NCI-H226 (cell line): Measurements from ENCODE around the gene CMA1.
A peak's percentile ranks its signal among the peaks of the same experiment; 100 is the strongest.
"Not testable (repeated sequence)": the region's sequence is repeated elsewhere in the genome, so short reads cannot be mapped to it uniquely, and the experiment has no call there.

Experiments used
- DNase-seq: peaks from one replicate; pipeline ENCODE4 v3.0.0-alpha.2; 2015

Gene CMA1

GRCh38 chr14:24508155-24508840, at the start of gene CMA1:
CMA1 (minus strand) TSS chr14:24508265; CDS start chr14:24508235, 30 bp downstream.
- DNase-seq = no peak

- peak; percentile 75 for DNase-seq
These were observed 48.7 kb upstream of the CMA1 start for GRCh38 chr14:24556756-24557155.

GRCh38 chr14:24549064-24549463, 41.0 kb upstream of the CMA1 start:
- DNase-seq = not testable (repeated sequence)

- DNase-seq = no peak
These were observed 34.4 kb upstream of the CMA1 start for GRCh38 chr14:24542346-24542936.

GRCh38 chr14:24535737-24536136, 27.7 kb upstream of the CMA1 start:
- DNase-seq = no peak

GRCh38 chr14:24534286-24534685, 26.2 kb upstream of the CMA1 start:
- DNase-seq = no peak

GRCh38 chr14:24525877-24526620, 18.0 kb upstream of the CMA1 start:
- not testable (repeated sequence) for DNase-seq

GRCh38 chr14:24518851-24519250, 10.8 kb upstream of the CMA1 start:
- DNase-seq = no peak

GRCh38 chr14:24514209-24514608, 6.1 kb upstream of the CMA1 start:
- DNase-seq = no peak

- DNase-seq = no peak
These were observed 4.9 kb upstream of the CMA1 start for GRCh38 chr14:24513009-24513408.

- DNase-seq = no peak
These were observed 1.6 kb downstream of the CMA1 start for GRCh38 chr14:24506443-24506842.

- no peak for DNase-seq
These were observed 3.6 kb downstream of the CMA1 start for GRCh38 chr14:24504425-24504950.

GRCh38 chr14:24491586-24492408, 16.3 kb downstream of the CMA1 start:
- not testable (repeated sequence) for DNase-seq

- peak; percentile 42 for DNase-seq
These were observed 24.3 kb downstream of the CMA1 start for GRCh38 chr14:24483604-24484252.

GRCh38 chr14:24482699-24483303, 25.3 kb downstream of the CMA1 start:
- peak; percentile 80 for DNase-seq

GRCh38 chr14:24481622-24482324, 26.3 kb downstream of the CMA1 start:
- DNase-seq = no peak

GRCh38 chr14:24479999-24480398, 28.1 kb downstream of the CMA1 start:
- not testable (repeated sequence) for DNase-seq

GRCh38 chr14:24475261-24475660, 32.8 kb downstream of the CMA1 start:
- no peak for DNase-seq

- DNase-seq = no peak
These were observed 34.9 kb downstream of the CMA1 start for GRCh38 chr14:24473211-24473610.

GRCh38 chr14:24470450-24470849, 37.6 kb downstream of the CMA1 start:
- DNase-seq = not testable (repeated sequence)

- DNase-seq = no peak
These were observed 42.3 kb downstream of the CMA1 start for GRCh38 chr14:24465805-24466204.
